Measurements from ENCODE around the gene AKAIN1.

Gene AKAIN1

DNA sequence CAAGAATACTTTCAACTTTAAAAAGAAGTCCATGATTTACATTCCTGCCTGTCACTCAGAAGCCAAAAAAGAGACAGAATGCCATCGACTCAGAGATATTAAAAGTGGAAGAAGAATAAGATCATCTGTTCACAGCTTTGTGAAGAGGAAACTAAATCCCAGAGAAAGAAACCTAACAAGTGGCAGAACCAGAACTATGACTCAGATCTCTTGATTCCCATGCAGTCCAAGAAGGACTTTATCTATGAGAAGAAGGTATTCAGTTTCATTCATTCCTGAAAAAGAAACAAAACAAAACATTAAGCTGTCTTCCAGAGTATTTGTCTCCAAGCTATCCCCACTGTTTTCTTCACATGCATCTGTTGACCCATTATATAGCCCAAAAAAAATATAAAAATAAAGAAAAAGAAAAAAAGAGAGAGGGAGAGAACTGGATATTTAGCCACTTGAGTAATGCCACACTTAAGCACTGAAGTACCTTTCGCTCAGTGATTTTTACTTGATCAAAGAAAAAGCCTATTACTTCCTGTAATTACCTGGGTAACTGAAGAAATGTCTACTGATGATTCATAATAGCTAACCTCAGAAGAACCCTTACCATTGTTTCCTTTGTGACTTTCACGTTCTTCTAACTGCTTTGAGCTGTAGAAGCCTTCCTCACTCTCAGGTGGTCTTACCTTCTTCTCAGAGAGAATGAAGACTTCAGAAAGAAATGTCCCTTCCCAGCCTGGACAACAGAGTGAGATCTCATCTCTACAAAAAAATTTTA, 17.7 kb upstream of the AKAIN1 start:
- no peak for DNase-seq (ENCODE audit: low read depth, low spot score)
- Histone ChIP-seq H3K9ac (ENCODE audit: insufficient read length, low read depth) (no peak overlapping the region), H3K9me3 (ENCODE audit: insufficient read depth, low read length) (no peaks in the 10 kb centered on the region), H3K4me1 (ENCODE audit: insufficient read depth, insufficient read length) (no peaks in the 10 kb centered on the region), H3K4me3 (ENCODE audit: insufficient read length, low read depth) (no peak overlapping the region), H3K36me3 (ENCODE audit: insufficient read depth, insufficient read length, low read length) (no peaks in the 10 kb centered on the region), H3K27me3 (ENCODE audit: insufficient read depth, insufficient read length) (no peaks in the 10 kb centered on the region)
- no peak for TF ChIP-seq ZNF274 (IDR thresholded peaks at IDR 0.05; ENCODE audit: low read depth, low read length)
- TF ChIP-seq YY1 (IDR thresholded peaks at IDR 0.05; ENCODE audit: insufficient read depth, insufficient read length) = no peak
- no peak for TF ChIP-seq SUZ12 (IDR thresholded peaks at IDR 0.05; ENCODE audit: extremely low read depth, insufficient read depth, insufficient read length)

DNA sequence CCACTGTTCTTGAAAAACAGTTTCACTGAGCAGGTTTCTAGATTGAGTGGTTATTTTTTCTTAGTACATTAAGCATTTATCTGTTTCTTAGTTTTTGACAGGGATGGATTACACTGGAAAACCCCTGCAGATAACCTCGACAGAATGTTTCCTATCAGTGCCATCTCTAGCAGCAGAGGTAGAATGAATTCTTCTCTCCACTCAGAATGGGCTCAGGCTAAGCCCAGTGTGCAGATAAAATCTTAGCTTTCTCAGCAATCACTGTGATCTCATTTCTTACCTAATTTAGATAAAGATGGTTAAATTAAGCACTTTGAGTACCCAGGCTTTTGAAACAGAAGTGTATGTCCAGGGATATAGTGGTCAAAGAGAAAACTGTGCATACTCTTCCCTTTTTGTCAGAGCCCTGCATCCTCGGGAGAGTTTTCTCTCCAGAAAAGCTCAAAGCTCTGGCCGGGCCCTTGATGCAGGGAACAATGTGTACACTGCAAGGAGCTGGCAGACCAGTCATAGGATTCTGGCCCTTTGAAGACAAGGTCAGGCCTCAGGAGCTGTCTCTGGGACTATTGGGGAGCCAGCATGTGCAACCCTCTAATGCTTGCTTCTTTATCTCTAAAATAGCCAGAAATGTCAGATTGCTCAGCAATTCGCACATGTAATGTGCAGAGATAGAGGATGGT, 10.6 kb upstream of the AKAIN1 start:
- TF ChIP-seq ZNF274 (IDR thresholded peaks at IDR 0.05; ENCODE audit: low read depth, low read length) (no peak), YY1 (IDR thresholded peaks at IDR 0.05; ENCODE audit: insufficient read depth, insufficient read length) (no peak), SUZ12 (IDR thresholded peaks at IDR 0.05; ENCODE audit: extremely low read depth, insufficient read depth, insufficient read length) (no peak)
- DNase-seq (ENCODE audit: low read depth, low spot score) = no peak
- Histone ChIP-seq H3K9me3 (ENCODE audit: insufficient read depth, low read length) (no peaks in the 10 kb centered on the region), H3K4me1 (ENCODE audit: insufficient read depth, insufficient read length) (no peaks in the 10 kb centered on the region), H3K27me3 (ENCODE audit: insufficient read depth, insufficient read length) (no peaks in the 10 kb centered on the region), H3K36me3 (ENCODE audit: insufficient read depth, insufficient read length, low read length) (no peaks in the 10 kb centered on the region), H3K9ac (ENCODE audit: insufficient read length, low read depth) (no peak overlapping the region), H3K4me3 (ENCODE audit: insufficient read length, low read depth) (no peak overlapping the region)

DNA sequence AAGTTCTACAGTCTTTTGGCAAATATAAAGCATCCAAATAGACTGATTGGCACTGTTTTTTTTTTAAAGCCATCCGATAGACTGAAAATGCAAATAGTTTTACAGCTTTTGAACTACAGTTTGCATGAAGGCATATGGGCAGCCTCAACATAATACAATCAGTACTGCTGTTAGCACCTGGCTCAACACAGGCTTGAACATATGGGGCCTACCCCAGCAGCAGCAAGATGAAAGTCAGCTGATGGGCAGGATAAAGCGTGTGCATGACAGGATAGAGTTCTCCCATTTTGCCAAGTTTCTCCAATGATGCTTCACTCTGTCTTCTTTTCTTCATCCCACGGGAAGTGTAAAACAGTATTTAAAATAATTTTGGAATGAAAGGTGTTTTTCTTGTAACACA, 1.3 kb upstream of the AKAIN1 start:
- Histone ChIP-seq H3K9me3 (ENCODE audit: insufficient read depth, low read length) (no peaks in the 10 kb centered on the region), H3K36me3 (ENCODE audit: insufficient read depth, insufficient read length, low read length) (no peaks in the 10 kb centered on the region), H3K4me1 (ENCODE audit: insufficient read depth, insufficient read length) (no peaks in the 10 kb centered on the region), H3K27me3 (ENCODE audit: insufficient read depth, insufficient read length) (peaks cover 60% of the 10 kb centered on the region), H3K9ac (ENCODE audit: insufficient read length, low read depth) (no peak overlapping the region), H3K4me3 (ENCODE audit: insufficient read length, low read depth) (no peak overlapping the region)
- TF ChIP-seq ZNF274 (IDR thresholded peaks at IDR 0.05; ENCODE audit: low read depth, low read length) (no peak), SUZ12 (IDR thresholded peaks at IDR 0.05; ENCODE audit: extremely low read depth, insufficient read depth, insufficient read length) (no peak), YY1 (IDR thresholded peaks at IDR 0.05; ENCODE audit: insufficient read depth, insufficient read length) (no peak)
- no peak for DNase-seq (ENCODE audit: low read depth, low spot score)

DNA sequence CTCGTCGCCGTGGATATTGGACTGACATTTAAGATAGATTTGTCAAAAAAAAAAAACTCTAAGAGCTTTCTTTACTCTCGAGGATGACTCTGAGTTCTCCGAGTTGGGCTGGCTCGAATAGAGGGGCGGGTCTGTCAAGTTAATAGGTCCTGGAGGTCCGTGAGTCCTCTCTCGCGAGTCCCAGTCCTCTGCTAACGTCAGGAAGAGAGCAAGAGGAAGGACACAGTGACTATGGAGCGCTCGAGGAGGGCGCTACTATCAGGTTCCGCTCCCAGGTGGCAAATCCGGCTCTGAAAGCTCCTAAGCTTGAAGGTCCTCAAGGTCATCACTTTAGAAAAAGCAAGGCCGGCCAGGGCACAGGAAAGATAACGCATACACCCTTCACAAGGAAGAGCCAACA, 404 bp upstream of the AKAIN1 start:
- Histone ChIP-seq H3K36me3 (ENCODE audit: insufficient read depth, insufficient read length, low read length) (no peaks in the 10 kb centered on the region), H3K4me3 (ENCODE audit: insufficient read length, low read depth) (peak overlapping the region; percentile 28), H3K9ac (ENCODE audit: insufficient read length, low read depth) (no peak overlapping the region), H3K4me1 (ENCODE audit: insufficient read depth, insufficient read length) (no peaks in the 10 kb centered on the region), H3K9me3 (ENCODE audit: insufficient read depth, low read length) (no peaks in the 10 kb centered on the region), H3K27me3 (ENCODE audit: insufficient read depth, insufficient read length) (peaks cover 60% of the 10 kb centered on the region)
- no peak for DNase-seq (ENCODE audit: low read depth, low spot score)
- no peak for TF ChIP-seq SUZ12 (IDR thresholded peaks at IDR 0.05; ENCODE audit: extremely low read depth, insufficient read depth, insufficient read length)
- no peak for TF ChIP-seq ZNF274 (IDR thresholded peaks at IDR 0.05; ENCODE audit: low read depth, low read length)
- no peak for TF ChIP-seq YY1 (IDR thresholded peaks at IDR 0.05; ENCODE audit: insufficient read depth, insufficient read length)

DNA sequence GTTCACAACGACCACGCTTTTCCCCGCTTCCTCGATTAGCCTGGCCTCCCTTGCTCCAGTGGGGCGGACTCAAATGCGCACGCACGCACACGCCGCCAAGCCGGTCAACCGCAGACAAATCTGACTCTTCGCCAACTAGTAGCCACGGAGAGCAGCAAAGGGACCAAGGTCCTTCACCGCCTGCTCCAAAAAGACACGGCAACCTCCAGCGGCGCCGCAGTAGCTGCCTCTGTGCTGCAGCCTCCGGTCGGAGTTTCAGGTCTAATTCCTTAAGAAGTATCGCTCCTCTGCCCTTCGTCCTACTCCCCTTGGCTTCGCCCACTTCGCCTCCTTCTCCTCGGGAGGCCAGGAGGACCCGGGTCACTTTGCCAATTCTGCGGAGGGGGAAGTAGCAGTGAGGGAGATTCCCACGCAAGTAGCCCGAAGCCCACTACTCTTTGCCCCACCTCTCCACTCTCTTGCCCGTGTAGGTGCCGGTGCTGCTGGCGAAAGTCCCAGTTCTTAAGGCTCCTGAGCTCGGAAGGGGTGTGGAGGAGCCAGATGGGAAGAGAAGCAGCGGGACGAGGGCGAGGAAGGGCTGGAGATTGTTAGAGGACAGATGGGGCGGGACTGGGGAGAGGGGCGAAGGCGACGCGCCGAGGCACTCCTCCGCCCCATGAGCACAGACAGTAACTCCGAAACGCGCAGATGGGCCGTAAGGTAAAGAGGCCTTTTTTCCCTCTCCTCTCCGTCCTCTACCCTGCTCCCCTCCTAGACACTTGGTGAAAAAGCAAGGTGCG, 615 bp downstream of the AKAIN1 start:
- Histone ChIP-seq H3K9ac (ENCODE audit: insufficient read length, low read depth) (peak overlapping the region; percentile 21), H3K4me3 (ENCODE audit: insufficient read length, low read depth) (peak overlapping the region; percentile 53), H3K4me1 (ENCODE audit: insufficient read depth, insufficient read length) (no peaks in the 10 kb centered on the region), H3K9me3 (ENCODE audit: insufficient read depth, low read length) (no peaks in the 10 kb centered on the region), H3K36me3 (ENCODE audit: insufficient read depth, insufficient read length, low read length) (no peaks in the 10 kb centered on the region), H3K27me3 (ENCODE audit: insufficient read depth, insufficient read length) (peaks cover 60% of the 10 kb centered on the region)
- no peak for TF ChIP-seq SUZ12 (IDR thresholded peaks at IDR 0.05; ENCODE audit: extremely low read depth, insufficient read depth, insufficient read length)
- no peak for TF ChIP-seq ZNF274 (IDR thresholded peaks at IDR 0.05; ENCODE audit: low read depth, low read length)
- TF ChIP-seq YY1 (IDR thresholded peaks at IDR 0.05; ENCODE audit: insufficient read depth, insufficient read length) = no peak
- DNase-seq (ENCODE audit: low read depth, low spot score) = no peak

DNA sequence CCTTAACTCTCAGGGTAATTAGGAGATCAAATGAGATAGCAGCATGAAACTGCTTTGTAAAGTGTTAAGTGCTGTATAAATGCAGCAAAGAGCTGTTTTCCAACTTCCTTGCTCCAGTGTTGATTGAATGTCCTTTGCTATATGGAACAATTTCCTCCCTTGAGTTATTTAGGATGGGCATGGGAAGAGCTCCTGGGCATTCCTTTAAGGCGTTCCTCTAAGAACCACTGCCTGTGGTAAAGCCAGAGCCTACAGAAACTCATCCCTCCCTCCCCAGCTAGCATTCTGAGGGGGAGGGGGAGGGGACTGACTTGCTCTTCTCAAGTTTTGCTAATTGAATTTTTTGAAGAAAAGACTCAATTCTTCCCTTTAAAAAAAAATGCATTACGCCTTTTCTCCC, 1.4 kb downstream of the AKAIN1 start:
- DNase-seq (ENCODE audit: low read depth, low spot score) = no peak
- H3K4me3 ChIP-seq (ENCODE audit: insufficient read length, low read depth) = no peak overlapping the region
- TF ChIP-seq YY1 (IDR thresholded peaks at IDR 0.05; ENCODE audit: insufficient read depth, insufficient read length) = no peak
- no peak for TF ChIP-seq ZNF274 (IDR thresholded peaks at IDR 0.05; ENCODE audit: low read depth, low read length)
- no peak for TF ChIP-seq SUZ12 (IDR thresholded peaks at IDR 0.05; ENCODE audit: extremely low read depth, insufficient read depth, insufficient read length)
- no peaks in the 10 kb centered on the region for H3K9me3 ChIP-seq (ENCODE audit: insufficient read depth, low read length)
- no peaks in the 10 kb centered on the region for H3K4me1 ChIP-seq (ENCODE audit: insufficient read depth, insufficient read length)
- H3K9ac ChIP-seq (ENCODE audit: insufficient read length, low read depth) = no peak overlapping the region
- peaks cover 60% of the 10 kb centered on the region for H3K27me3 ChIP-seq (ENCODE audit: insufficient read depth, insufficient read length)
- no peaks in the 10 kb centered on the region for H3K36me3 ChIP-seq (ENCODE audit: insufficient read depth, insufficient read length, low read length)

DNA sequence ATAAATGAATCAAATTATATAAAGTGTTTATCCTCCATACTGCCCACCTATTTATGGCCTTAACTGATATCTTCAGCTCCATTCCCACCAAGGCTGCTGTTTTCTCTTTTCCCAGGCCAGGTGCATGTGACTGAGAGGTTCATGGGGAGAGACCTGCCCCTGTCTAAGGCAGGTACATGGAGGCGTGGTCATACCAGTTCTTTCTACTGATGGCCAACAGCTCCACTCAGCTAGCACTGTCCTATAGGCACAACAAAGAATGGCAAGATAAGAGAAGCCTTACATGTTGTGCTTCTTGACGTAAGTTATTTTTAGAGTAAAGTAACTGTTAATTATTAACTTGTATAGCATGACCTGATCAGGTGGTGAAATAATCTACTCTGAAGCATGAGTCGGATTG, 16.8 kb downstream of the AKAIN1 start:
- Histone ChIP-seq H3K9ac (ENCODE audit: insufficient read length, low read depth) (no peak overlapping the region), H3K36me3 (ENCODE audit: insufficient read depth, insufficient read length, low read length) (no peaks in the 10 kb centered on the region), H3K4me1 (ENCODE audit: insufficient read depth, insufficient read length) (no peaks in the 10 kb centered on the region), H3K4me3 (ENCODE audit: insufficient read length, low read depth) (no peak overlapping the region), H3K27me3 (ENCODE audit: insufficient read depth, insufficient read length) (no peaks in the 10 kb centered on the region), H3K9me3 (ENCODE audit: insufficient read depth, low read length) (no peaks in the 10 kb centered on the region)
- no peak for DNase-seq (ENCODE audit: low read depth, low spot score)
- no peak for TF ChIP-seq YY1 (IDR thresholded peaks at IDR 0.05; ENCODE audit: insufficient read depth, insufficient read length)
- no peak for TF ChIP-seq ZNF274 (IDR thresholded peaks at IDR 0.05; ENCODE audit: low read depth, low read length)
- no peak for TF ChIP-seq SUZ12 (IDR thresholded peaks at IDR 0.05; ENCODE audit: extremely low read depth, insufficient read depth, insufficient read length)
